HepG2 (cell line): ENCODE measurements around the gene AIF1. TPM values are rescaled to one million over a fixed set of nuclear protein-coding genes. Genes with fewer than 3 reads are reported as not detected.
A peak's percentile ranks its signal among the peaks of the same experiment; 100 is the strongest.

ENCODE experiments used
- BRF2 ChIP-seq: sonication (generic); formaldehyde crosslinking; IDR thresholded peaks from 2 replicates; pipeline ENCODE4 v1.8.1; 2022; ENCODE audit warnings: mild to moderate bottlenecking, missing genetic modification reagents
- CCDC6 ChIP-seq: sonication (generic); formaldehyde crosslinking; IDR thresholded peaks from 2 replicates; pipeline ENCODE4 v1.8.1; 2022; ENCODE audit warnings: mild to moderate bottlenecking, missing genetic modification reagents, moderate library complexity
- CREB1 ChIP-seq, 2 experiments: fragments of 450-650 bp in 1 of 2; IDR thresholded peaks; 2 replicates each; pipeline ENCODE4 v1.6.1; 2016 to 2017; ENCODE audit warnings: control low read depth in 1 of 2, mild to moderate bottlenecking in 1 of 2, missing compliant biosample characterization in 1 of 2, missing genetic modification characterization in 1 of 2
- E2F5 ChIP-seq: sonication (generic); formaldehyde crosslinking; conservative IDR thresholded peaks from 2 replicates; pipeline ENCODE4 v1.4.0; 2020; ENCODE audit warnings: missing genetic modification reagents
- ELF1 ChIP-seq: sonication (generic); formaldehyde crosslinking; IDR thresholded peaks from 2 replicates; pipeline ENCODE4 v1.4.0; 2020; ENCODE audit warnings: missing genetic modification reagents
- GLI4 ChIP-seq: sonication (generic); formaldehyde crosslinking; IDR thresholded peaks from 2 replicates; pipeline ENCODE4 v1.5.1; 2020; ENCODE audit warnings: missing genetic modification reagents, mild to moderate bottlenecking, moderate library complexity, borderline replicate concordance
- HNF4A ChIP-seq: sonication (generic); formaldehyde crosslinking; IDR thresholded peaks from 2 replicates; pipeline ENCODE4 v1.4.0; 2020; ENCODE audit warnings: missing genetic modification reagents
- MIXL1 ChIP-seq: IDR thresholded peaks from 2 replicates; pipeline ENCODE4 v1.6.1; 2016
- PRDM10 ChIP-seq: sonication (generic); formaldehyde crosslinking; IDR thresholded peaks from 2 replicates; pipeline ENCODE4 v1.4.0; 2020; ENCODE audit warnings: low read depth, missing genetic modification reagents
- RBFOX2 ChIP-seq: fragments of 200-400 bp; formaldehyde crosslinking; IDR thresholded peaks from 2 replicates; pipeline ENCODE4 v1.6.1; 2017; ENCODE audit warnings: low read depth, mild to moderate bottlenecking, low read length
- SP2 ChIP-seq: sonication (generic); formaldehyde crosslinking; IDR thresholded peaks from 2 replicates; pipeline ENCODE4 v1.5.1; 2020; ENCODE audit warnings: mild to moderate bottlenecking, missing genetic modification reagents
- ZBTB4 ChIP-seq: sonication (generic); formaldehyde crosslinking; IDR thresholded peaks from 2 replicates; pipeline ENCODE4 v1.4.0; 2020; ENCODE audit warnings: missing genetic modification reagents, mild to moderate bottlenecking, borderline replicate concordance
- ZFP62 ChIP-seq: sonication (generic); formaldehyde crosslinking; IDR thresholded peaks from 2 replicates; pipeline ENCODE4 v1.4.0; 2020; ENCODE audit warnings: missing genetic modification reagents
- ZKSCAN1 ChIP-seq: fragments of 150-350 bp; IDR thresholded peaks from 2 replicates; pipeline ENCODE4 v1.6.1; 2014; ENCODE audit warnings: low read length
- ZNF18 ChIP-seq: sonication (generic); formaldehyde crosslinking; IDR thresholded peaks from 2 replicates; pipeline ENCODE4 v1.8.0; 2022; ENCODE audit warnings: mild to moderate bottlenecking, missing genetic modification reagents; ENCODE audit not compliant: insufficient replicate concordance
- ZNF225 ChIP-seq: sonication (generic); formaldehyde crosslinking; IDR thresholded peaks from 2 replicates; pipeline ENCODE4 v1.4.0; 2020; ENCODE audit warnings: mild to moderate bottlenecking, missing genetic modification reagents
- ZNF747 ChIP-seq: sonication (generic); formaldehyde crosslinking; IDR thresholded peaks from 2 replicates; pipeline ENCODE4 v1.8.1; 2023; ENCODE audit warnings: missing genetic modification reagents, mild to moderate bottlenecking, borderline replicate concordance
- polyA plus RNA-seq, 8 experiments: library from polyadenylated mRNA; depleted of rRNA in 3 of 8; stranded (reverse) in 7 of 8; unstranded in 1 of 8; fragments of >200 nt; fragmentation: Illumina TruSeq in 4 of 8; extraction: Trizol in 4 of 8; gene quantifications; 2 replicates each; pipeline versions ENCODE4 v1.2.1 to v1.2.3, GENCODE V29; 2011 to 2016; ENCODE audit warnings: low read depth in 4 of 8, missing spikeins in 1 of 8, mixed read lengths in 1 of 8; ENCODE audit not compliant: insufficient read depth in 1 of 8
- total RNA-seq, 5 experiments: library from RNA; depleted of rRNA; stranded (reverse); fragments of >200 nt; fragmentation: Illumina TruSeq; extraction: Trizol; gene quantifications; 2 replicates each; pipeline ENCODE4 v1.2.3, GENCODE V29; 2016; ENCODE audit warnings: low read depth in 1 of 5

Gene AIF1
- total and polyA plus RNA-seq, 2 of the 13 experiments (the other 11 are each of a cell fraction or from before 2014, with no cell fraction given): 1.5 TPM; not detected in 1

- TF ChIP-seq E2F5 (CRISPR knock-in tag) (no peak), PRDM10 (CRISPR knock-in tag) (no peak), RBFOX2 (peak; percentile 75), CREB1 (IDR thresholded peaks at IDR 0.05) (peak; percentile 94), CREB1 (CRISPR knock-in tag; IDR thresholded peaks at IDR 0.05) (peak; percentile 95), ZKSCAN1 (no peak), SP2 (CRISPR knock-in tag) (peak; percentile 74), MIXL1 (CRISPR knock-in tag) (0 out of 2 replicates have a peak, but pooled peaks have one; percentile 33), CCDC6 (peak; percentile 91), ZBTB4 (CRISPR knock-in tag) (no peak), HNF4A (CRISPR knock-in tag) (no peak; the same call in 1 of the 2 replicates), ELF1 (CRISPR knock-in tag) (peak; percentile 52; the same call in 1 of the 2 replicates), ZNF18 (CRISPR knock-in tag) (no peak), ZNF747 (no peak; the same call in 1 of the 2 replicates), ZNF225 (CRISPR knock-in tag) (peak; percentile 54; the same call in 1 of the 2 replicates), ZFP62 (CRISPR knock-in tag) (no peak), GLI4 (CRISPR knock-in tag) (no peak), BRF2 (peak; percentile 94)
- TF ChIP-seq, all 625 proteins: peak for 288
Measured at GRCh38 chr6:31619805-31620585, 5.0 kb downstream of the AIF1 start (continued).
